DOHH2 (cell line): ENCODE measurements around the gene XAF1.
"Not testable (repeated sequence)": the region's sequence is repeated elsewhere in the genome, so short reads cannot be mapped to it uniquely, and the experiment has no call there.

Experiments used
- H3F3A ChIP-seq: fragments of 200-600 bp; sonication (generic), shearing (Covaris generic); 2 replicates; pipeline ENCODE4 v1.6.0; 2016; ENCODE audit warnings: antibody characterized with exemption, mild to moderate bottlenecking; ENCODE audit not compliant: control insufficient read depth, insufficient read depth
- H3K27ac ChIP-seq: fragments of 200-600 bp; sonication (generic); 2 replicates; pipeline ENCODE4 v1.5.1; 2014; ENCODE audit warnings: low read depth, mild to moderate bottlenecking, low read length, moderate library complexity
- H3K27me3 ChIP-seq: fragments of 200-600 bp; sonication (generic); 2 replicates; pipeline ENCODE4 v1.6.1; 2014; ENCODE audit warnings: mild to moderate bottlenecking, low read length, mixed read lengths; ENCODE audit not compliant: control insufficient read depth
- H3K36me3 ChIP-seq: fragments of 200-600 bp; sonication (generic); 2 replicates; pipeline ENCODE4 v1.6.1; 2014; ENCODE audit warnings: mild to moderate bottlenecking, low read length, moderate library complexity, mixed read lengths; ENCODE audit not compliant: control insufficient read depth
- H3K4me1 ChIP-seq: fragments of 200-600 bp; sonication (generic); 2 replicates; pipeline ENCODE4 v1.6.1; 2014; ENCODE audit warnings: mild to moderate bottlenecking, low read length, mixed read lengths; ENCODE audit not compliant: control insufficient read depth
- H3K4me2 ChIP-seq: fragments of 200-600 bp; sonication (generic); 2 replicates; pipeline ENCODE4 v1.6.0; 2014; ENCODE audit warnings: mild to moderate bottlenecking, low read length, moderate library complexity
- H3K4me3 ChIP-seq: fragments of 200-600 bp; sonication (generic); 2 replicates; pipeline ENCODE4 v1.5.1; 2014; ENCODE audit warnings: mild to moderate bottlenecking, low read length, mixed read lengths
- H3K79me2 ChIP-seq: fragments of 200-600 bp; sonication (generic); 2 replicates; pipeline ENCODE4 v1.6.1; 2014; ENCODE audit warnings: mild to moderate bottlenecking, low read length, mixed read lengths; ENCODE audit not compliant: control insufficient read depth
- H3K9me2 ChIP-seq: fragments of 200-600 bp; sonication (generic); replicated peaks from 2 replicates; pipeline ENCODE4 v1.6.1; 2014; ENCODE audit warnings: mild to moderate bottlenecking, low read length, mixed read lengths; ENCODE audit not compliant: control insufficient read depth
- H3K9me3 ChIP-seq: fragments of 200-600 bp; sonication (generic); 2 replicates; pipeline ENCODE4 v1.6.1; 2014; ENCODE audit warnings: antibody characterized with exemption, low read length, mixed read lengths; ENCODE audit not compliant: control insufficient read depth, insufficient read depth
- H4K20me1 ChIP-seq: fragments of 200-600 bp; sonication (generic); 2 replicates; pipeline ENCODE4 v1.6.0; 2014; ENCODE audit warnings: low read depth, mild to moderate bottlenecking, antibody characterized with exemption, low read length, moderate library complexity; ENCODE audit not compliant: control insufficient read depth, insufficient read depth
- CTCF ChIP-seq: fragments of 200-600 bp; sonication (generic); IDR thresholded peaks from one replicate; pipeline ENCODE4 v1.5.1; 2014; ENCODE audit warnings: antibody characterized with exemption, mild to moderate bottlenecking, low read depth, low read length; ENCODE audit not compliant: poor library complexity, severe bottlenecking
- EZH2phosphoT487 ChIP-seq: fragments of 200-600 bp; sonication (generic); IDR thresholded peaks from 2 replicates; pipeline ENCODE4 v1.6.1; 2017; ENCODE audit warnings: borderline replicate concordance, mild to moderate bottlenecking, antibody characterized with exemption, low read length, moderate library complexity, mixed read lengths

Gene XAF1

GRCh38 chr17:6815775-6816174 is 59.9 kb downstream of the XAF1 start:
- Histone ChIP-seq H3K27me3 (no peaks in the 10 kb centered on the region), H3K27ac (no peak overlapping the region), H3K4me2 (no peak overlapping the region), H3K79me2 (no peaks in the 10 kb centered on the region), H3F3A (no peaks in the 10 kb centered on the region), H3K36me3 (no peaks in the 10 kb centered on the region), H4K20me1 (no peaks in the 10 kb centered on the region), H3K4me1 (no peaks in the 10 kb centered on the region), H3K4me3 (no peak overlapping the region), H3K9me2 (no peaks in the 10 kb centered on the region), H3K9me3 (no peaks in the 10 kb centered on the region)
- TF ChIP-seq CTCF (no peak), EZH2phosphoT487 (no peak)

GRCh38 chr17:6816368-6816767 is 60.5 kb downstream of the XAF1 start:
- H3K27ac ChIP-seq, H3K9me3 ChIP-seq: not testable (repeated sequence)

GRCh38 chr17:6818938-6819337 is 63.1 kb downstream of the XAF1 start:
- Histone ChIP-seq H3K4me2 (no peak overlapping the region), H4K20me1 (no peaks in the 10 kb centered on the region), H3K4me1 (no peaks in the 10 kb centered on the region), H3F3A (no peaks in the 10 kb centered on the region), H3K9me2 (no peaks in the 10 kb centered on the region), H3K36me3 (no peaks in the 10 kb centered on the region), H3K9me3 (no peaks in the 10 kb centered on the region), H3K27me3 (no peaks in the 10 kb centered on the region), H3K27ac (no peak overlapping the region), H3K4me3 (no peak overlapping the region), H3K79me2 (no peaks in the 10 kb centered on the region)
- no peak for TF ChIP-seq CTCF
- TF ChIP-seq EZH2phosphoT487, result no peak

More at GRCh38 chr17:6816368-6816767, 60.5 kb downstream of the XAF1 start:
- not testable (repeated sequence) for H3K4me2 ChIP-seq, H3K27me3 ChIP-seq, H3K4me1 ChIP-seq, H3F3A ChIP-seq, H3K9me2 ChIP-seq, H3K4me3 ChIP-seq, H3K36me3 ChIP-seq, H4K20me1 ChIP-seq, H3K79me2 ChIP-seq

DNA sequence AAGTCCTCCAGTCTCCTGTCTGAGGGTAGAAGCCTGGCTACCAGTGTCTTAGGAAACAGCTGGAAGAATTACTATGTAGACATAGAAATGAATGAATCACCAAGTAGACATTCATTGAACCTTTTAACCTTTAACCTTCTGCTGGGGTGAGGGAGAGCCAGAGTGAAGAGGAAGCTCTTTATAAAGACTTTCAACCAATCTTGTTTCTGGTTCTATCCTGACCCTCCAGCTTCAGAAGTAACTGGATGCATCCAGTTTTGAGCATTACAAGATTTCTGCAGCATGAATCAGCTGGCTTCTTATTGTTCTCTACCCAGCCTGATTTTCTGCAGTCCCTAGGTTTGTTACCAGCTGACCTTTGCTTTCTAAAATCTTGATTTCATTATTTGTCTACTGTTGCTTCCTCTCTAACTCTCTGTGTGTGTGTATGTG is 67.2 kb downstream of the XAF1 start:
- Histone ChIP-seq H3K4me3 (no peak overlapping the region), H3K27ac (no peak overlapping the region), H4K20me1 (no peaks in the 10 kb centered on the region), H3K4me1 (no peaks in the 10 kb centered on the region), H3K36me3 (no peaks in the 10 kb centered on the region), H3K27me3 (no peaks in the 10 kb centered on the region), H3K9me3 (no peaks in the 10 kb centered on the region), H3F3A (no peaks in the 10 kb centered on the region), H3K9me2 (no peaks in the 10 kb centered on the region), H3K4me2 (no peak overlapping the region), H3K79me2 (no peaks in the 10 kb centered on the region)
- no peak for TF ChIP-seq EZH2phosphoT487
- TF ChIP-seq CTCF, result no peak
